Fibroblast of lung (primary cell): ENCODE data around the gene SDE2. TPM values are rescaled to one million over a fixed set of nuclear protein-coding genes. Genes with fewer than 3 reads are reported as not detected.

Experiments
- DNase-seq, 2 donors: peaks; one replicate each; pipeline versions ENCODE4 v3.0.0 to v3.0.0-alpha.2; 2010; ENCODE audit warnings: low read depth in 2 of 2
- H2AFZ ChIP-seq: 2 replicates; pipeline ENCODE4 v1.5.1; 2012; ENCODE audit warnings: low read length, control low read depth, inconsistent platforms
- H3K27ac ChIP-seq: 2 replicates; pipeline ENCODE4 v1.5.1; 2011; ENCODE audit warnings: low read length, control low read depth; ENCODE audit not compliant: insufficient read depth
- H3K27me3 ChIP-seq: 2 replicates; pipeline ENCODE4 v1.5.1; 2011; ENCODE audit warnings: mild to moderate bottlenecking, low read length; ENCODE audit not compliant: control insufficient read depth, insufficient read depth
- H3K36me3 ChIP-seq: 2 replicates; pipeline ENCODE4 v1.5.1; 2011; ENCODE audit warnings: low read length; ENCODE audit not compliant: control insufficient read depth, insufficient read depth
- H3K4me1 ChIP-seq: 2 replicates; pipeline ENCODE4 v1.5.1; 2011; ENCODE audit warnings: low read length; ENCODE audit not compliant: control insufficient read depth, insufficient read depth; ENCODE audit errors: extremely low read depth
- H3K4me2 ChIP-seq: 2 replicates; pipeline ENCODE4 v1.5.1; 2011; ENCODE audit warnings: low read length, control low read depth; ENCODE audit not compliant: insufficient read depth; ENCODE audit errors: extremely low read depth
- H3K4me3 ChIP-seq, 4 experiments: fragments of 200-600 bp in 1 of 4; sonication (generic) in 1 of 4; replicated peaks in 1 of 4; 2 replicates each; pipeline ENCODE4 v1.5.1; 2011 to 2016; ENCODE audit warnings: low read length in 4 of 4, low read depth in 3 of 4, mild to moderate bottlenecking in 3 of 4, control low read depth in 2 of 4, inconsistent platforms in 1 of 4, mixed read lengths in 1 of 4; ENCODE audit not compliant: insufficient read depth in 1 of 4; ENCODE audit errors: control extremely low read depth in 1 of 4
- H3K79me2 ChIP-seq: 2 replicates; pipeline ENCODE4 v1.5.1; 2012; ENCODE audit warnings: mild to moderate bottlenecking, low read length, inconsistent platforms; ENCODE audit not compliant: control insufficient read depth, insufficient read depth
- H3K9ac ChIP-seq: 2 replicates; pipeline ENCODE4 v1.5.1; 2011; ENCODE audit warnings: mild to moderate bottlenecking, low read length, control low read depth; ENCODE audit not compliant: insufficient read depth
- H3K9me3 ChIP-seq: 2 replicates; pipeline ENCODE4 v1.5.1; 2012; ENCODE audit warnings: low read depth, low read length; ENCODE audit not compliant: control insufficient read depth, insufficient read depth
- H4K20me1 ChIP-seq: 2 replicates; pipeline ENCODE4 v1.5.1; 2011; ENCODE audit warnings: low read length; ENCODE audit not compliant: control insufficient read depth, insufficient read depth; ENCODE audit errors: extremely low read depth
- CTCF ChIP-seq, 2 donors: IDR thresholded peaks in 1 of 2; conservative IDR thresholded peaks in 1 of 2; 1 replicate in 1 of 2; 2 replicates in 1 of 2; pipeline ENCODE4 v1.5.1; 2011 to 2012; ENCODE audit warnings: low read length in 2 of 2, control low read depth in 1 of 2, inconsistent platforms in 1 of 2, low read depth in 1 of 2, mild to moderate bottlenecking in 1 of 2
- EZH2 ChIP-seq: IDR thresholded peaks from 2 replicates; pipeline ENCODE4 v1.5.1; 2012; ENCODE audit warnings: low read length, control low read depth, mild to moderate bottlenecking; ENCODE audit errors: missing control alignments
- polyA plus RNA-seq, 2 donors: library from polyadenylated mRNA; depleted of rRNA in 1 of 2; stranded (reverse) in 1 of 2; unstranded in 1 of 2; fragments of >200 nt; gene quantifications; 2 replicates each; pipeline ENCODE4 v1.2.1, GENCODE V29; 2011 to 2012; ENCODE audit warnings: missing spikeins in 1 of 2
- total RNA-seq: library from RNA; depleted of rRNA; stranded (reverse); fragments of >200 nt; gene quantifications from 2 replicates; pipeline ENCODE4 v1.2.1, GENCODE V29; 2014

The SDE2 gene
- total and polyA plus RNA-seq, 2 donors (not counting 1 experiment from before 2014, with no cell fraction given): 17.2 to 25.8 TPM

- Histone ChIP-seq H3K9me3 (no peaks in the 10 kb centered on the region), H3K4me2 (no peak overlapping the region), H4K20me1 (no peaks in the 10 kb centered on the region), H3K9ac (no peak overlapping the region), H3K79me2 (no peaks in the 10 kb centered on the region), H3K27ac (no peak overlapping the region), H3K4me1 (no peaks in the 10 kb centered on the region), H3K4me3 (no peak overlapping the region), H2AFZ (no peak overlapping the region), H3K36me3 (no peaks in the 10 kb centered on the region), H3K27me3 (peaks cover 11% of the 10 kb centered on the region)
- no peak for DNase-seq
- TF ChIP-seq EZH2 (no peak), CTCF (conservative IDR thresholded peaks at IDR 0.05 in 1 of 2, IDR thresholded peaks at IDR 0.05 in 1 of 2; ENCODE audit: low read depth in 1 of 2, low read length in 2 of 2) (no peak)
These were observed 52.3 kb downstream of the SDE2 start for GRCh38 chr1:225946803-225947202.

- H3K79me2 ChIP-seq: no peaks in the 10 kb centered on the region
- no peak overlapping the region for H3K27ac ChIP-seq
- peaks cover 11% of the 10 kb centered on the region for H3K27me3 ChIP-seq
- TF ChIP-seq EZH2 (no peak), CTCF (conservative IDR thresholded peaks at IDR 0.05 in 1 of 2, IDR thresholded peaks at IDR 0.05 in 1 of 2; ENCODE audit: low read depth in 1 of 2, low read length in 2 of 2) (no peak)
- no peaks in the 10 kb centered on the region for H3K9me3 ChIP-seq
- no peak overlapping the region for H3K4me3 ChIP-seq
- H3K9ac ChIP-seq: no peak overlapping the region
- no peaks in the 10 kb centered on the region for H3K4me1 ChIP-seq
- no peak overlapping the region for H2AFZ ChIP-seq
- H4K20me1 ChIP-seq: no peaks in the 10 kb centered on the region
- DNase-seq: no peak
- no peak overlapping the region for H3K4me2 ChIP-seq
- no peaks in the 10 kb centered on the region for H3K36me3 ChIP-seq
These were observed 53.0 kb downstream of the SDE2 start for GRCh38 chr1:225946082-225946620.

GRCh38 chr1:225945564-225945963 lies 53.6 kb downstream of the SDE2 start:
- Histone ChIP-seq H3K36me3 (no peaks in the 10 kb centered on the region), H3K9ac (no peak overlapping the region), H3K27ac (no peak overlapping the region), H3K9me3 (no peaks in the 10 kb centered on the region), H3K79me2 (no peaks in the 10 kb centered on the region), H3K4me1 (no peaks in the 10 kb centered on the region), H3K27me3 (peaks cover 11% of the 10 kb centered on the region), H3K4me3 (no peak overlapping the region), H4K20me1 (no peaks in the 10 kb centered on the region), H2AFZ (no peak overlapping the region), H3K4me2 (no peak overlapping the region)
- TF ChIP-seq EZH2 (no peak), CTCF (conservative IDR thresholded peaks at IDR 0.05 in 1 of 2, IDR thresholded peaks at IDR 0.05 in 1 of 2; ENCODE audit: low read depth in 1 of 2, low read length in 2 of 2) (no peak)
- no peak for DNase-seq
